GM19238 (cell line): ENCODE data around the gene DACH2.

Experiments
- DNase-seq: peaks from one replicate; pipeline ENCODE4 v3.0.0; 2011; ENCODE audit warnings: low spot score; ENCODE audit not compliant: insufficient read length

DACH2 gene

DNA sequence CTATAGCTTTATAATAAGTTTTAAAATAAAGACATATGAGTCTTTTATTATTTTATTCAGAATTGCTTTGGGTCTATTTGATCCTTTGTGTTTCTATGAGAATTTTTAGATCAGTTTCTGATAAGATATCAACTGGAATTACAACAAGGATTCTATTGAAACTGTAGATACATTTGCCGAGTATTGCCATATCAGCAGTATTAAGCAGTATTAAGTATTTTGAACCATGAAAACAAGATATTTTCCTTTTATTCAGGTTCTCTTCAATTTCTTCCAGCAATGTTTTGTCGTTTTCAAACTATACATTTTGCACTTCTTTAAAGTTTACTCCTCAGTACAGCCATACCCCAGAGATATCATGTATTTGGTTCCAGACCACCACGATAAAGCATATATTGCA, 598.8 kb downstream of the DACH2 start:
- no peak for DNase-seq

- no peak for DNase-seq
These were observed 657.0 kb downstream of the DACH2 start for GRCh38 chrX:86805241-86805640.

DNA sequence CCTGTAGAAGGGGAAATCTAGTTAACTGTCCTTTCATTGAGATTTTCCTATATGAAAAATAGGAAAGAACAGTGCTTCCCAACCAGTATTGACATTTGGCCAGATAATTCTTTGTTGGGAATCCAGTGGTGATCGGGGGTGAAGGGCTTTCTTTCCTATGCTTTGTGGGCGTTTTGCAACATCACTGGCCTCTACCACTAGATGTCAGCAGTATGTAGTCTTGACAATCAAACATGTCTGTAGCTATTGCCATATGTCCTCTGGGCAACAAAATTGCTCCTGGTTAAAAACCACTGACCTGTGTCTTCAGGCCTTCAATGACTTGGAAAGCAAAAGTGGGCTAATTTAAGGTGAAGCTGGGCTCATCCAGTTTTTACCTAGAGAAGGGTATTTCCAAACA, 658.5 kb downstream of the DACH2 start:
- DNase-seq: no peak

- no peak for DNase-seq
These were observed 661.4 kb downstream of the DACH2 start for GRCh38 chrX:86809651-86810050.

GRCh38 chrX:86829786-86830185, 681.5 kb downstream of the DACH2 start:
- DNase-seq: no peak

- DNase-seq: no peak
These were observed 682.4 kb downstream of the DACH2 start for GRCh38 chrX:86830685-86831084.

GRCh38 chrX:86845101-86845500, 696.9 kb downstream of the DACH2 start:
- DNase-seq: no peak
